Kidney (tissue), 14 donors: ENCODE data around the gene LUZP2. TPM values are rescaled to one million over a fixed set of nuclear protein-coding genes. Genes with fewer than 3 reads are reported as not detected.

Experiments used
- DNase-seq, 5 donors: peaks; one replicate each; pipeline ENCODE4 v3.0.0-alpha.2; 2013 to 2020
- FAIRE-seq: peaks from 2 replicates; lab custom pipeline; 2012; peaks lifted over from hg19 to GRCh38; lab: Jason Lieb, UNC
- H3K27ac ChIP-seq, 2 donors: one replicate each; pipeline ENCODE4 v1.7.0; 2013; ENCODE audit warnings: low read depth in 2 of 2, low read length in 2 of 2, inconsistent platforms in 1 of 2
- H3K27me3 ChIP-seq: one replicate; pipeline ENCODE4 v1.7.1; 2013; ENCODE audit warnings: low read length, inconsistent platforms; ENCODE audit not compliant: control insufficient read depth, insufficient read depth
- H3K36me3 ChIP-seq, 3 donors: one replicate each; pipeline versions ENCODE4 v1.7.0 to v1.7.1; 2013; ENCODE audit warnings: low read length in 3 of 3, control low read depth in 1 of 3, inconsistent platforms in 1 of 3; ENCODE audit not compliant: insufficient read depth in 3 of 3, control insufficient read depth in 2 of 3
- H3K4me1 ChIP-seq, 3 donors: one replicate each; pipeline versions ENCODE4 v1.7.0 to v1.7.1; 2013; ENCODE audit warnings: low read length in 3 of 3, inconsistent platforms in 1 of 3, low read depth in 1 of 3; ENCODE audit not compliant: control insufficient read depth in 2 of 3, insufficient read depth in 2 of 3
- H3K4me3 ChIP-seq, 3 donors: one replicate each; pipeline versions ENCODE4 v1.7.0 to v1.8.1; 2013; ENCODE audit warnings: low read length in 3 of 3, control low read depth in 1 of 3, inconsistent platforms in 1 of 3
- H3K9ac ChIP-seq, 3 donors: one replicate each; pipeline versions ENCODE4 v1.7.0 to v1.7.1; 2013; ENCODE audit warnings: low read length in 3 of 3, control low read depth in 1 of 3, inconsistent platforms in 1 of 3
- H3K9me3 ChIP-seq, 3 donors: one replicate each; pipeline versions ENCODE4 v1.7.0 to v1.7.1; 2013; ENCODE audit warnings: low read length in 3 of 3, control low read depth in 1 of 3, inconsistent platforms in 1 of 3; ENCODE audit not compliant: control insufficient read depth in 2 of 3, insufficient read depth in 1 of 3
- intact Hi-C: fragments of 100-400 bp; cut with DNase I; formaldehyde crosslinking; loops from one replicate; pipeline ENCODE4 v1.11.1; 2022
- polyA plus RNA-seq: library from polyadenylated mRNA; stranded (reverse); fragments of 350-450 nt; fragmentation: Illumina TruSeq; extraction: RNeasy Lipid Tissue Mini Kit (QIAGEN cat#74804); gene quantifications from one replicate; pipeline ENCODE4 v1.2.3, GENCODE V29; 2014; ENCODE audit warnings: low read depth, low replicate concordance; ENCODE audit not compliant: insufficient read depth
- total RNA-seq: library from RNA; stranded (reverse); fragmentation: NEBNext Ultra II Directional; extraction: Animal tissue kit (Norgen Biotek cat#: 25700); gene quantifications from one replicate; pipeline ENCODE4 v1.2.1, GENCODE V29; 2021
- TF ChIP-seq, protein P1 (sequence below): IDR thresholded peaks from 3 replicates; pipeline ENCODE4 v1.5.1; 2012; ENCODE audit warnings: mild to moderate bottlenecking, moderate library complexity, borderline replicate concordance; ENCODE audit not compliant: insufficient read depth; ENCODE audit errors: extremely low read depth
- donor health status: control.
- donor health status: control.
- donor health status: control.
- donor health status: control.
- donor health status: control.
- donor health status: DM: yes; HTN: yes; CAD: no.
- donor health status: Normal renal cell carcinoma (clear cell type).

LUZP2 gene
- total and polyA plus RNA-seq, 2 donors from 2014 or later: 0.19 TPM; not detected in 1

DNA sequence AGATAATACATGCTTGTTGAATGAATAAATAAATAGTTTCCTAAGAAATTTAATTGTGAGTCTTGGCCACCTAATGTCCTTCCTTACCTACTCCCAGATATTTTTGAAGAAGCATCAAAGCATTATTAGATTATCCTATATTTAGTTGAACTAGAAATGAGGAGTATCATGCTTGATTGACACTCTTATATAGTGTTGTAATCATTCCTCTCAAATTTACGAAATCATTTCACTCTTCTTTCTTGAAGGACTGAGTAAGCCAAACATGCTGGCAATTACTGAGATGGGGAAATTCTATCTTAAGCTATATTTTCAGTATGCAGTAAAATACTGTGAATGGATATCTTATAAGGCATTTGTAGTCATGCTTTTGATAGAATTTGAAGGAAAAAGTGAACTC is 189.0 kb downstream of the LUZP2 start:
- intact Hi-C loops: no loop called here
- H3K9me3 ChIP-seq: no peaks in the 10 kb centered on the region
- TF ChIP-seq, protein P1, sequence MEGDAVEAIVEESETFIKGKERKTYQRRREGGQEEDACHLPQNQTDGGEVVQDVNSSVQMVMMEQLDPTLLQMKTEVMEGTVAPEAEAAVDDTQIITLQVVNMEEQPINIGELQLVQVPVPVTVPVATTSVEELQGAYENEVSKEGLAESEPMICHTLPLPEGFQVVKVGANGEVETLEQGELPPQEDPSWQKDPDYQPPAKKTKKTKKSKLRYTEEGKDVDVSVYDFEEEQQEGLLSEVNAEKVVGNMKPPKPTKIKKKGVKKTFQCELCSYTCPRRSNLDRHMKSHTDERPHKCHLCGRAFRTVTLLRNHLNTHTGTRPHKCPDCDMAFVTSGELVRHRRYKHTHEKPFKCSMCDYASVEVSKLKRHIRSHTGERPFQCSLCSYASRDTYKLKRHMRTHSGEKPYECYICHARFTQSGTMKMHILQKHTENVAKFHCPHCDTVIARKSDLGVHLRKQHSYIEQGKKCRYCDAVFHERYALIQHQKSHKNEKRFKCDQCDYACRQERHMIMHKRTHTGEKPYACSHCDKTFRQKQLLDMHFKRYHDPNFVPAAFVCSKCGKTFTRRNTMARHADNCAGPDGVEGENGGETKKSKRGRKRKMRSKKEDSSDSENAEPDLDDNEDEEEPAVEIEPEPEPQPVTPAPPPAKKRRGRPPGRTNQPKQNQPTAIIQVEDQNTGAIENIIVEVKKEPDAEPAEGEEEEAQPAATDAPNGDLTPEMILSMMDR: no peak
- no peak overlapping the region for H3K9ac ChIP-seq
- no peak for DNase-seq
- H3K36me3 ChIP-seq: no peaks in the 10 kb centered on the region
- H3K4me3 ChIP-seq: no peak overlapping the region
- H3K27me3 ChIP-seq: no peaks in the 10 kb centered on the region
- H3K4me1 ChIP-seq: no peaks in the 10 kb centered on the region
- no peak for FAIRE-seq
- H3K27ac ChIP-seq: no peak overlapping the region

DNA sequence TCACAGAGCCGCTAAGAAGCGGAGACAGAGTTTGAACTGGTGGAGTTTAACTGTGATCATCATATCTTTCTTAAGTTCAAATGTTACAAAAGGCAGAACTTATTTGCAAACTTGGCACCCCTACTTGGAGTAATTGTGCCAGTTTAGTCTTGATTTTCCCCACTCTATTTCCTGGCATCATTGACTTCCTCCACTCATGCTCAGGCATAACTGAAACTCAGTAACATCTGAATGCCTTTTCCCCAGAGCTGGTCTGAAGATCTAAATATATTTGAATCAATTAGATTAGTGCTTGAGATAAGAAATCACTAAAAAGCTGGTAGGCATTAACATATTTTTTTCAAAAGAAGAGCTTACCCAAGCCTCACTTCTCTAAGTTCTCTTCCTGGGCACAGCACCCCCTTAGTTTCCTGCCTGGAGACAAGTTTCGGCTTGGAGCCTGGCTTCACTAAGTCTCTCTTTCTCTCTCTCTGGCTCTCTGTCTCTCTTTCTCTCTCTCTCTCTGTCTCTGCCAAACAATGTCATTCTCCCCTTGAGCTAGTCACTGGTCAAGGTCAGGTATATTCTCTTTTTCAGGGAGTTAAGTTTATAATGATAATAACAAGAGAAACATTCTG is 190.8 kb downstream of the LUZP2 start:
- Histone ChIP-seq H3K4me1 (no peaks in the 10 kb centered on the region), H3K9me3 (no peaks in the 10 kb centered on the region), H3K27ac (no peak overlapping the region), H3K27me3 (no peaks in the 10 kb centered on the region), H3K4me3 (no peak overlapping the region), H3K9ac (no peak overlapping the region), H3K36me3 (no peaks in the 10 kb centered on the region)
- no peak for FAIRE-seq
- intact Hi-C loops: no loop called here
- TF ChIP-seq, protein P1: no peak
- DNase-seq: no peak

DNA sequence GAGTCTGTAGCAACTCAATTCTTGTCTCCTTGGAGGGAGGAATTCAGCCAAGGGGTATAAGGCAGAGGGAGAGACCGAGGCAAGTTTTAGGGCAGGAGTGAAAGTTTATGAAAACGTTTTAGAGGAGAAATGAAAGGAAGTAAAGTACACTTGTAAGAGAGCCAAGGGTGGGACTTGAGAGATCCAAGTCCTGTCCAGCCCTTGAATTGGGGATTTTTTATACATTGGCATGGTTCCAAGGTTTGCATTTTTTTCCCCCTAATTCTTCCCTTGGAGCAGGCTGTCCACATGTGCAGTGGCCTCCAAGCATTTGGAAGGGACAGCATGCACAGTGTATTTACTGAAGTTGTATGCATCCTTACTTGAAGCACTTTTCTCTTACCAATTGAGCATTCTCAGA is 192.1 kb downstream of the LUZP2 start:
- DNase-seq (peak in 1 of 5 donors; percentile 20), FAIRE-seq (no peak)
- Histone ChIP-seq H3K4me1 (no peaks in the 10 kb centered on the region), H3K9ac (no peak overlapping the region), H3K9me3 (no peaks in the 10 kb centered on the region), H3K36me3 (no peaks in the 10 kb centered on the region), H3K27ac (no peak overlapping the region), H3K4me3 (no peak overlapping the region), H3K27me3 (no peaks in the 10 kb centered on the region)
- TF ChIP-seq, protein P1: no peak
- intact Hi-C loops: no loop called here
